Lower leg skin (tissue), 4 donors: ENCODE measurements around the gene ESR2. TPM values are rescaled to one million over a fixed set of nuclear protein-coding genes. Genes with fewer than 3 reads are reported as not detected.
"Not testable (repeated sequence)": the region's sequence is repeated elsewhere in the genome, so short reads cannot be mapped to it uniquely, and the experiment has no call there.

Experiments
- DNase-seq, 2 donors: peaks; one replicate each; pipeline ENCODE4 v3.0.0-alpha.2; 2019; ENCODE audit warnings: low spot score in 2 of 2
- H3K4me3 ChIP-seq: fragments of 200-600 bp; sonication (generic); 2 replicates; pipeline ENCODE4 v1.5.1; 2017; ENCODE audit warnings: mild to moderate bottlenecking, low read depth; ENCODE audit not compliant: poor library complexity, severe bottlenecking
- CTCF ChIP-seq, 3 donors: fragments of 450-650 bp; IDR thresholded peaks; one replicate each; pipeline ENCODE4 v1.5.1; 2016; ENCODE audit warnings: antibody characterized with exemption in 3 of 3, mild to moderate bottlenecking in 3 of 3, moderate library complexity in 2 of 3
- POLR2A ChIP-seq, 2 donors: fragments of 450-650 bp; IDR thresholded peaks; one replicate each; pipeline ENCODE4 v1.6.1; 2016 to 2017; ENCODE audit warnings: antibody characterized with exemption in 2 of 2, mild to moderate bottlenecking in 1 of 2, moderate library complexity in 1 of 2
- WGBS, 2 donors: methylation state at CpG; one replicate each; pipeline ENCODE4 v1.1.5; 2018; 5-methylcytosine and 5-hydroxymethylcytosine counted together
- intact Hi-C: fragments of 100-400 bp; cut with DNase I; formaldehyde crosslinking; loops from one replicate; pipeline ENCODE4 v1.15.0; 2023; ENCODE audit warnings: low total_unique reads
- total RNA-seq, 4 donors: library from RNA; depleted of rRNA; stranded (reverse); fragments of >200 nt; gene quantifications; one replicate each; pipeline ENCODE4 v1.1.0, GENCODE V29; 2016

Gene ESR2
- total RNA-seq, 4 donors from 2014 or later: 0.08 to 0.65 (median 0.22) TPM

DNA sequence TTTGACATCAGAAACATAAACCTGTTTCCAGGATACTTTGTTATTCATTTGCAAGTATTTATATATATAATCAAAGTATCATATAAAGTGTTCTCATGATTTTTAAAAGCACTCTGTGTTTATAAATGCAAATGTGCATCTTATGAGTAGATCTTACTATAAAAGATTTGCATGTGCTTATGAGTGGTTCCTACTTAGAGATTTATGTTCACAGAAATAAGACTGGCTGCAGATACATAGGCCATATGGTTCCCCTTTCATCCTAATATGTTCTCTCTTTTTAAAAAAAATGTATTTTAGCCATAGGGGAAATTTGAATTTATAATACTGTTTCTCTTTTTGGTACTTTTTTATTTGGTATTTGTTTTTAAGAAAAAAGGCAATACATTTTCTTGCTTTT is 174.2 kb downstream of the ESR2 start:
- H3K4me3 ChIP-seq: no peak overlapping the region
- intact Hi-C loops: loop anchor here (5.0 kb wide), 1 partner anchor 1203 kb away; no protein-coding TSS in a partner anchor
- TF ChIP-seq CTCF (IDR thresholded peaks at IDR 0.05) (no peak), POLR2A (IDR thresholded peaks at IDR 0.05) (no peak)
- DNase-seq: no peak

DNA sequence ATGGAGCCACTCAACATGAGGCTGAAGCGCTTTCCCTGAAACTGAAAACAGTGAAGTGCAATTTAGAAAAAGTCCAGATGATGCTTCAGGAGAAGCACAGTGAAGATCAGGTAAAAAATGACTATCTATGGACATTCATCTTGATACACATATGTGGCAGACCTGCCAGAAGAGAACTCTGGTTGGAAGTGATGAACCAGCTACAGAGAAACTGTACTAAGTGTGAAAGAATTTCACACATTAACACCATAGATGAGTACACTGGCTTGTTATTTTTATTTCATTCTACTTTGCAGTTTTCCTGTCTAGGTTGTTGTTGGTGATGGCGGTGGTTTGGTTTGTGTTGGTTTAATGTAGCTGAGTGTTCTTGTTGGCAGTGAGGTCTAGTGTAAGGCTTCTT is 174.7 kb downstream of the ESR2 start:
- no peak for TF ChIP-seq CTCF (IDR thresholded peaks at IDR 0.05)
- no peak for TF ChIP-seq POLR2A (IDR thresholded peaks at IDR 0.05)
- intact Hi-C loops: no loop called here
- H3K4me3 ChIP-seq: no peak overlapping the region
- WGBS, 2 donors: 96 to 98% methylated on average over 2 of the region's 2 CpGs
- DNase-seq: no peak

- H3K4me3 ChIP-seq: no peak overlapping the region
- TF ChIP-seq CTCF (IDR thresholded peaks at IDR 0.05): no peak
- no peak for TF ChIP-seq POLR2A (IDR thresholded peaks at IDR 0.05)
- WGBS, 2 donors: 91 to 92% methylated on average over 2 of the region's 2 CpGs
- no peak for DNase-seq
- intact Hi-C loops: no loop called here
Observed at GRCh38 chr14:64118892-64119291, 175.3 kb downstream of the ESR2 start.

DNA sequence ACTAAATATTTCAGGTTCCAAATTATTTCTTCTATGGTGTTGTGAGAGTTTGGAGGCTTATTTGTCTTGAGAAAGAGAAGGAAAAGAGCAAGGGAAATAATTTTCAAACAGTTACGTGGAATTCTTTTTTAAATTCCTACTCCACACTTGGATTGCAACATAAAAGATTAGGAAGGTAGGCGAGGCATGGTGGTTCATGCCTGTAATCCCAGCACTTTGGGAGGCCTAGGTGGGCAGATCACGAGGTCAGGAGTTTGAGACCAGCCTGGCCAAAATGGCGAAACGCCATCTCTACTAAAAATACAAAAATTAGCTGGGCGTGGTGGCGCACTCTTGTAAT is 175.8 kb downstream of the ESR2 start:
- intact Hi-C loops, DNase-seq: not testable (repeated sequence)
- 83 to 90% methylated on average over 7 of the region's 7 CpGs for WGBS, 2 donors

DNA sequence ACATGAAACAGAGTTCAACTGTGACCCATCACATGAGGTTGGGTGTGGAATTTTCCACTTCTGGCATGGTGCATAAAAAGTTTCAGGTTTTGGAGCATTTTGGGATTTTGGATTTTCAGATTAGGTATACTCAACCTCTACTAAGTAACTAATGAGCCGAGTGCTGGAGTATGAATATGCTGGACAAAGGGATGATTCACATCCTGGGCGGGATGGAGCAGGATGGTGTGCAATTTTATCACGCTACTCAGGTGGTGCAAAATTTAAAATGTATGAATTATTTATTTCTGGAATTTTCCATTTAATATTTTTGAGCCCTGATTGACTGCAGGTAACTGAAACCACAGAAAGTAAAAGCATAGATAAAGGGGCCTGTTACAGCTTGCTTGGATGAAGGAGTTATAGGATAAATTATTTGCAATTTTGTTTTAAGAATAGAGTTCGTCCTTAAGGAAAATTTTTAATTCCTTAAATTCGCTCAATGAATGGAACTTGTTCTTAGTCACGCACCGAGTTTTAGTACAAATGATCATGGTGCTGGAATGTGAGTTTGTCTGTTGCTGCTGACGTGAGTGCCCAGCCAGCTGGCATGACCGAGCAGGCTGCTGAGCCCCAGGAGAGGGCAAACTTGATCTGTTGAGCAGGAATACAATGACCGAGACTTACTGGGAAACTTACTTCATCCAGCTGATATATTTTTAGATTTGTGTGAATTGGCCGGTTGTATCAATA is 176.3 kb downstream of the ESR2 start:
- TF ChIP-seq CTCF (IDR thresholded peaks at IDR 0.05) (no peak), POLR2A (IDR thresholded peaks at IDR 0.05) (no peak)
- H3K4me3 ChIP-seq: no peak overlapping the region
- 44 to 48% methylated on average over 11 of the region's 11 CpGs for WGBS, 2 donors
- intact Hi-C loops: no loop called here
- DNase-seq: no peak

More for the DNA sequence above, 175.8 kb downstream of the ESR2 start:
- H3K4me3 ChIP-seq: not testable (repeated sequence)

GRCh38 chr14:64115401-64115800 is 178.8 kb downstream of the ESR2 start:
- intact Hi-C loops: no loop called here
- TF ChIP-seq CTCF (IDR thresholded peaks at IDR 0.05) (no peak), POLR2A (IDR thresholded peaks at IDR 0.05) (no peak)

More at GRCh38 chr14:64115401-64115800, 178.8 kb downstream of the ESR2 start:
- no peak for DNase-seq
- 82 to 89% methylated on average over 6 of the region's 6 CpGs for WGBS, 2 donors
- H3K4me3 ChIP-seq: no peak overlapping the region
